WTC11 (cell line): ENCODE measurements around the gene SUSD6. TPM values are rescaled to one million over a fixed set of nuclear protein-coding genes. Genes with fewer than 3 reads are reported as not detected.

ENCODE experiments used
- ATAC-seq: fragments of 200-7000 bp; cut with Tn5 transposase; 2 replicates; pipeline ENCODE4 v1.10.0; 2021; ENCODE audit warnings: mild to moderate bottlenecking, moderate library complexity
- CTCF ChIA-PET: fragments of 300-600 bp; sonication (Branson Sonifier 250); formaldehyde crosslinking; loops from one replicate; lab custom pipeline; 2021; ENCODE audit warnings: antibody characterized with exemption; lab: Charles Lee
- POLR2A ChIA-PET: fragments of 350-600 bp; sonication (Branson Sonifier 250); formaldehyde crosslinking; loops from one replicate; lab custom pipeline; 2021; ENCODE audit warnings: antibody characterized with exemption; lab: Charles Lee
- DNase-seq: peaks from one replicate; pipeline ENCODE4 v3.0.0; 2021; ENCODE audit warnings: low spot score
- H3K27ac Mint-ChIP-seq: 2 replicates; pipeline ENCODE4 v1.8.0; 2021; ENCODE audit warnings: mixed read lengths
- H3K27me3 Mint-ChIP-seq: 2 replicates; pipeline ENCODE4 v1.8.0; 2021; ENCODE audit warnings: low read depth, mild to moderate bottlenecking, moderate library complexity, mixed read lengths
- H3K36me3 Mint-ChIP-seq: 2 replicates; pipeline ENCODE4 v1.8.0; 2021; ENCODE audit warnings: mixed read lengths
- H3K4me1 Mint-ChIP-seq: 2 replicates; pipeline ENCODE4 v1.8.0; 2022; ENCODE audit warnings: mixed read lengths
- H3K4me3 Mint-ChIP-seq: 2 replicates; pipeline ENCODE4 v1.8.0; 2021; ENCODE audit warnings: mild to moderate bottlenecking, moderate library complexity, mixed read lengths
- H3K9me3 Mint-ChIP-seq: 2 replicates; pipeline ENCODE4 v1.8.0; 2021; ENCODE audit warnings: mixed read lengths
- ESRRA ChIP-seq: sonication (generic); formaldehyde crosslinking; IDR thresholded peaks from 2 replicates; pipeline ENCODE4 v1.8.1; 2022; ENCODE audit warnings: mild to moderate bottlenecking, missing genetic modification reagents, borderline replicate concordance
- JAZF1 ChIP-seq: fragments of 250-450 bp; sonication (Bioruptor Pico); IDR thresholded peaks from 2 replicates; pipeline ENCODE4 v1.9.0; 2021; ENCODE audit warnings: moderate library complexity, mild to moderate bottlenecking, inconsistent platforms
- MYBL2 ChIP-seq: sonication (generic); formaldehyde crosslinking; IDR thresholded peaks from 2 replicates; pipeline ENCODE4 v1.8.1; 2023; ENCODE audit warnings: mild to moderate bottlenecking, moderate library complexity, missing genetic modification reagents
- PRDM15 ChIP-seq: sonication (generic); formaldehyde crosslinking; IDR thresholded peaks from 2 replicates; pipeline ENCODE4 v1.8.0; 2022; ENCODE audit warnings: missing genetic modification reagents
- RORB ChIP-seq: fragments of 250-450 bp; sonication (Bioruptor Pico); IDR thresholded peaks from 2 replicates; pipeline ENCODE4 v1.9.0; 2021; ENCODE audit warnings: mild to moderate bottlenecking
- SMAD3 ChIP-seq: sonication (generic); formaldehyde crosslinking; IDR thresholded peaks from 2 replicates; pipeline ENCODE4 v1.8.0; 2022; ENCODE audit warnings: missing genetic modification reagents, mild to moderate bottlenecking, borderline replicate concordance
- SMAD4 ChIP-seq: sonication (generic); formaldehyde crosslinking; IDR thresholded peaks from 2 replicates; pipeline ENCODE4 v1.8.0; 2022; ENCODE audit warnings: mild to moderate bottlenecking, missing genetic modification reagents
- SOX15 ChIP-seq: fragments of 250-450 bp; sonication (Bioruptor Pico); IDR thresholded peaks from 2 replicates; pipeline ENCODE4 v1.9.0; 2021; ENCODE audit warnings: mild to moderate bottlenecking
- TCF7 ChIP-seq: sonication (generic); formaldehyde crosslinking; IDR thresholded peaks from 2 replicates; pipeline ENCODE4 v1.8.0; 2022; ENCODE audit warnings: mild to moderate bottlenecking, low read depth, missing genetic modification reagents, moderate library complexity
- TEAD1 ChIP-seq: sonication (generic); formaldehyde crosslinking; IDR thresholded peaks from 2 replicates; pipeline ENCODE4 v1.8.0; 2022; ENCODE audit warnings: mild to moderate bottlenecking, missing genetic modification reagents
- TEAD4 ChIP-seq: sonication (generic); formaldehyde crosslinking; IDR thresholded peaks from 2 replicates; pipeline ENCODE4 v1.8.0; 2022; ENCODE audit warnings: mild to moderate bottlenecking, missing genetic modification reagents
- ZNF121 ChIP-seq: sonication (generic); formaldehyde crosslinking; IDR thresholded peaks from 2 replicates; pipeline ENCODE4 v1.8.0; 2023; ENCODE audit warnings: missing genetic modification reagents
- ZNF219 ChIP-seq: sonication (generic); formaldehyde crosslinking; IDR thresholded peaks from 2 replicates; pipeline ENCODE4 v1.8.0; 2023; ENCODE audit warnings: missing genetic modification reagents, mild to moderate bottlenecking, borderline replicate concordance
- ZNF263 ChIP-seq: sonication (generic); formaldehyde crosslinking; IDR thresholded peaks from 2 replicates; pipeline ENCODE4 v1.8.1; 2022; ENCODE audit warnings: low read depth, mild to moderate bottlenecking, moderate library complexity, missing genetic modification reagents
- ZNF317 ChIP-seq: sonication (generic); formaldehyde crosslinking; IDR thresholded peaks from 2 replicates; pipeline ENCODE4 v1.8.1; 2023; ENCODE audit warnings: low read depth, mild to moderate bottlenecking, moderate library complexity, missing genetic modification reagents, borderline replicate concordance
- ZNF423 ChIP-seq: fragments of 250-450 bp; sonication (Bioruptor Pico); IDR thresholded peaks from 2 replicates; pipeline ENCODE4 v2.1.2; 2022; ENCODE audit warnings: mild to moderate bottlenecking, moderate library complexity
- total RNA-seq: library from RNA; stranded (reverse); gene quantifications from 3 replicates; pipeline ENCODE4 v1.2.3, GENCODE V29; 2021
- TF ChIP-seq, protein P1 (sequence below): sonication (generic); formaldehyde crosslinking; IDR thresholded peaks from 2 replicates; pipeline ENCODE4 v1.8.0; 2023; ENCODE audit warnings: missing genetic modification reagents
- TF ChIP-seq, protein P2 (sequence below): sonication (generic); formaldehyde crosslinking; IDR thresholded peaks from 2 replicates; pipeline ENCODE4 v1.8.0; 2023; ENCODE audit warnings: missing genetic modification reagents, mild to moderate bottlenecking, borderline replicate concordance
- TF ChIP-seq, protein P3 (sequence below): sonication (generic); formaldehyde crosslinking; conservative IDR thresholded peaks from 2 replicates; pipeline ENCODE4 v1.8.1; 2022; ENCODE audit warnings: mild to moderate bottlenecking, missing genetic modification reagents
- TF ChIP-seq, protein P4 (sequence below): fragments of 250-450 bp; sonication (Bioruptor Pico); IDR thresholded peaks from 2 replicates; pipeline ENCODE4 v2.1.2; 2022; ENCODE audit warnings: mild to moderate bottlenecking, moderate library complexity

Gene SUSD6
- total RNA-seq, 1 experiment from 2014 or later: 10.1 TPM

- TF ChIP-seq TCF7 (CRISPR knock-in tag): no peak
- TF ChIP-seq SOX15 (CRISPR knock-in tag): no peak
- TF ChIP-seq ZNF263 (CRISPR knock-in tag): 0 out of 2 replicates have a peak, but pooled peaks have one; percentile 31
- no peak for TF ChIP-seq PRDM15 (CRISPR knock-in tag)
- no peak for TF ChIP-seq ZNF423 (CRISPR knock-in tag)
- no peak for TF ChIP-seq RORB (CRISPR knock-in tag)
- TF ChIP-seq ZNF219 (CRISPR knock-in tag): no peak
- no peak for TF ChIP-seq ZNF121 (CRISPR knock-in tag)
- TF ChIP-seq ZNF317 (CRISPR knock-in tag): no peak
- TF ChIP-seq JAZF1: no peak
- TF ChIP-seq, protein P1, sequence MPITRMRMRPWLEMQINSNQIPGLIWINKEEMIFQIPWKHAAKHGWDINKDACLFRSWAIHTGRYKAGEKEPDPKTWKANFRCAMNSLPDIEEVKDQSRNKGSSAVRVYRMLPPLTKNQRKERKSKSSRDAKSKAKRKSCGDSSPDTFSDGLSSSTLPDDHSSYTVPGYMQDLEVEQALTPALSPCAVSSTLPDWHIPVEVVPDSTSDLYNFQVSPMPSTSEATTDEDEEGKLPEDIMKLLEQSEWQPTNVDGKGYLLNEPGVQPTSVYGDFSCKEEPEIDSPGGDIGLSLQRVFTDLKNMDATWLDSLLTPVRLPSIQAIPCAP (CRISPR knock-in tag): no peak
- no peak for TF ChIP-seq SMAD4 (CRISPR knock-in tag)
Observed at GRCh38 chr14:69573205-69573830, 38.1 kb upstream of the SUSD6 start (continued).

- POLR2A ChIA-PET: interaction anchor here (0.7 to 1.8 kb wide), 4 partner anchors 26 to 193 kb away, joined by 3 to 5 read pairs (median 4); partner anchors contain the start of gene SRSF5
- H3K36me3 Mint-ChIP-seq: peaks cover 2% of the 10 kb centered on the region; the same call in 1 of the 2 replicates
- H3K4me1 Mint-ChIP-seq: peaks cover 3% of the 10 kb centered on the region; the same call in 1 of the 2 replicates
- peaks cover 71% of the 10 kb centered on the region for H3K27me3 Mint-ChIP-seq
- no peaks in the 10 kb centered on the region for H3K9me3 Mint-ChIP-seq
- H3K4me3 Mint-ChIP-seq: peak overlapping the region; percentile 76
- ATAC-seq: peak; percentile 8
- peak; percentile 32 for DNase-seq
- H3K27ac Mint-ChIP-seq: no peak overlapping the region
- CTCF ChIA-PET: interaction anchor here (0.6 to 5.9 kb wide), 47 partner anchors 8 to 454 kb away, joined by 3 to 130 read pairs (median 4); partner anchors contain the start of genes PLEKHD1 and SMOC1
- TF ChIP-seq MYBL2 (CRISPR knock-in tag) (no peak), ZNF423 (CRISPR knock-in tag) (peak; percentile 86)
Observed at GRCh38 chr14:69573831-69574262, 37.5 kb upstream of the SUSD6 start.

GRCh38 chr14:69574263-69574953, 37.0 kb upstream of the SUSD6 start, which contains the start of gene CCDC177:
Gene CCDC177 (minus strand): TSS chr14:69574871. CDS start chr14:69573622, 1,249 bp downstream.
- peaks cover 65% of the 10 kb centered on the region for H3K27me3 Mint-ChIP-seq
- peak within 1 kb of the TSS; percentile 76 for H3K4me3 Mint-ChIP-seq
- ChIA-PET CTCF (interaction anchor here (0.6 to 5.9 kb wide), 50 partner anchors 8 to 454 kb away, joined by 3 to 130 read pairs (median 4); partner anchors contain the start of genes PLEKHD1 and SMOC1), POLR2A (interaction anchor here (0.7 to 1.8 kb wide), 5 partner anchors 19 to 193 kb away, joined by 3 to 5 read pairs (median 4); partner anchors contain the start of gene SRSF5)
- H3K9me3 Mint-ChIP-seq: no peaks in the 10 kb centered on the region
- peaks cover 2% of the 10 kb centered on the region; the same call in 1 of the 2 replicates for H3K36me3 Mint-ChIP-seq
- DNase-seq (peak; percentile 81), ATAC-seq (peak; percentile 71)
- peaks cover 6% of the 10 kb centered on the region; the same call in 1 of the 2 replicates for H3K4me1 Mint-ChIP-seq
- no peak within 1 kb of the TSS for H3K27ac Mint-ChIP-seq
- TF ChIP-seq ZNF317 (CRISPR knock-in tag) (no peak), SMAD3 (CRISPR knock-in tag) (no peak), TEAD4 (CRISPR knock-in tag) (no peak), ZNF423 (CRISPR knock-in tag) (peak; percentile 11; the same call in 1 of the 2 replicates), ESRRA (0 out of 2 replicates have a peak, but pooled peaks have one; percentile 63), TEAD1 (CRISPR knock-in tag) (0 out of 2 replicates have a peak, but pooled peaks have one; percentile 20)
- TF ChIP-seq, protein P2, sequence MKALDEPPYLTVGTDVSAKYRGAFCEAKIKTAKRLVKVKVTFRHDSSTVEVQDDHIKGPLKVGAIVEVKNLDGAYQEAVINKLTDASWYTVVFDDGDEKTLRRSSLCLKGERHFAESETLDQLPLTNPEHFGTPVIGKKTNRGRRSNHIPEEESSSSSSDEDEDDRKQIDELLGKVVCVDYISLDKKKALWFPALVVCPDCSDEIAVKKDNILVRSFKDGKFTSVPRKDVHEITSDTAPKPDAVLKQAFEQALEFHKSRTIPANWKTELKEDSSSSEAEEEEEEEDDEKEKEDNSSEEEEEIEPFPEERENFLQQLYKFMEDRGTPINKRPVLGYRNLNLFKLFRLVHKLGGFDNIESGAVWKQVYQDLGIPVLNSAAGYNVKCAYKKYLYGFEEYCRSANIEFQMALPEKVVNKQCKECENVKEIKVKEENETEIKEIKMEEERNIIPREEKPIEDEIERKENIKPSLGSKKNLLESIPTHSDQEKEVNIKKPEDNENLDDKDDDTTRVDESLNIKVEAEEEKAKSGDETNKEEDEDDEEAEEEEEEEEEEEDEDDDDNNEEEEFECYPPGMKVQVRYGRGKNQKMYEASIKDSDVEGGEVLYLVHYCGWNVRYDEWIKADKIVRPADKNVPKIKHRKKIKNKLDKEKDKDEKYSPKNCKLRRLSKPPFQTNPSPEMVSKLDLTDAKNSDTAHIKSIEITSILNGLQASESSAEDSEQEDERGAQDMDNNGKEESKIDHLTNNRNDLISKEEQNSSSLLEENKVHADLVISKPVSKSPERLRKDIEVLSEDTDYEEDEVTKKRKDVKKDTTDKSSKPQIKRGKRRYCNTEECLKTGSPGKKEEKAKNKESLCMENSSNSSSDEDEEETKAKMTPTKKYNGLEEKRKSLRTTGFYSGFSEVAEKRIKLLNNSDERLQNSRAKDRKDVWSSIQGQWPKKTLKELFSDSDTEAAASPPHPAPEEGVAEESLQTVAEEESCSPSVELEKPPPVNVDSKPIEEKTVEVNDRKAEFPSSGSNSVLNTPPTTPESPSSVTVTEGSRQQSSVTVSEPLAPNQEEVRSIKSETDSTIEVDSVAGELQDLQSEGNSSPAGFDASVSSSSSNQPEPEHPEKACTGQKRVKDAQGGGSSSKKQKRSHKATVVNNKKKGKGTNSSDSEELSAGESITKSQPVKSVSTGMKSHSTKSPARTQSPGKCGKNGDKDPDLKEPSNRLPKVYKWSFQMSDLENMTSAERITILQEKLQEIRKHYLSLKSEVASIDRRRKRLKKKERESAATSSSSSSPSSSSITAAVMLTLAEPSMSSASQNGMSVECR (CRISPR knock-in tag): peak; percentile 51; the same call in 1 of the 2 replicates
- TF ChIP-seq, protein P3, sequence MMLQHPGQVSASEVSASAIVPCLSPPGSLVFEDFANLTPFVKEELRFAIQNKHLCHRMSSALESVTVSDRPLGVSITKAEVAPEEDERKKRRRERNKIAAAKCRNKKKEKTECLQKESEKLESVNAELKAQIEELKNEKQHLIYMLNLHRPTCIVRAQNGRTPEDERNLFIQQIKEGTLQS (CRISPR knock-in tag): no peak
- TF ChIP-seq, protein P4, sequence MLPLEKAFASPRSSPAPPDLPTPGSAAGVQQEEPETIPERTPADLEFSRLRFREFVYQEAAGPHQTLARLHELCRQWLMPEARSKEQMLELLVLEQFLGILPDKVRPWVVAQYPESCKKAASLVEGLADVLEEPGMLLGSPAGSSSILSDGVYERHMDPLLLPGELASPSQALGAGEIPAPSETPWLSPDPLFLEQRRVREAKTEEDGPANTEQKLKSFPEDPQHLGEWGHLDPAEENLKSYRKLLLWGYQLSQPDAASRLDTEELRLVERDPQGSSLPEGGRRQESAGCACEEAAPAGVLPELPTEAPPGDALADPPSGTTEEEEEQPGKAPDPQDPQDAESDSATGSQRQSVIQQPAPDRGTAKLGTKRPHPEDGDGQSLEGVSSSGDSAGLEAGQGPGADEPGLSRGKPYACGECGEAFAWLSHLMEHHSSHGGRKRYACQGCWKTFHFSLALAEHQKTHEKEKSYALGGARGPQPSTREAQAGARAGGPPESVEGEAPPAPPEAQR (CRISPR knock-in tag): no peak
